Activated naive CD4-positive, alpha-beta T cell treated with anti-CD3 and anti-CD28 coated beads, Interleukin-2, amount 50 U/mL, for 24 hours (primary cell): ENCODE measurements around the gene KIF15.

Experiments
- H3K27ac Mint-ChIP-seq: one replicate; pipeline ENCODE4 v1.8.0; 2021; ENCODE audit warnings: mild to moderate bottlenecking, mixed read lengths
- H3K27me3 Mint-ChIP-seq: one replicate; pipeline ENCODE4 v1.8.0; 2021; ENCODE audit warnings: mixed read lengths
- H3K36me3 Mint-ChIP-seq: one replicate; pipeline ENCODE4 v1.8.0; 2021; ENCODE audit warnings: mixed read lengths
- H3K4me1 Mint-ChIP-seq: one replicate; pipeline ENCODE4 v1.8.0; 2021; ENCODE audit warnings: mixed read lengths
- H3K4me3 Mint-ChIP-seq: one replicate; pipeline ENCODE4 v1.8.0; 2021; ENCODE audit warnings: mild to moderate bottlenecking, mixed read lengths
- H3K9me3 Mint-ChIP-seq: one replicate; pipeline ENCODE4 v1.8.0; 2021; ENCODE audit warnings: mixed read lengths

KIF15 gene

DNA sequence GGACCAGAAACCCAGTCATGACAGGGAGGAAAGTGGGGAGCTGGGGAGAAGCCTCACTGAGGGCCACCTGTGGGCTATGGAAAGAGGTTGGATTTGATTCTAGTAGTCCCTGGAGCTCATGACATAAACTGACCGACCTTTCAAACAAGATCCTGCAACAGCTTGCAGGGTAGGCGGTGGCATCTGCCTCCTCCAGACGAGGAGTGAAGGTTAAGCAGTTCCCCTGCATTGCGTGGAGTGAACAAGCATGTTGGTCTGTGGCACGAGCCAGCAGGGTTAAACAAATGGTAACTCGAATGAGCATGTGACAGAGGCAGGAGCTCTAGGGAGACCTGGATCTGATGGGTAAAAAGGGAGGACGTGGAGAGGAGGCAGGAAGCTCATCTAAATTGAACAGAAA, 125.5 kb downstream of the KIF15 start:
- no peak overlapping the region for H3K4me3 Mint-ChIP-seq
- H3K27me3 Mint-ChIP-seq, result peaks cover 6% of the 10 kb centered on the region
- no peaks in the 10 kb centered on the region for H3K36me3 Mint-ChIP-seq
- no peaks in the 10 kb centered on the region for H3K9me3 Mint-ChIP-seq
- H3K4me1 Mint-ChIP-seq, result no peaks in the 10 kb centered on the region
- H3K27ac Mint-ChIP-seq, result no peak overlapping the region

DNA sequence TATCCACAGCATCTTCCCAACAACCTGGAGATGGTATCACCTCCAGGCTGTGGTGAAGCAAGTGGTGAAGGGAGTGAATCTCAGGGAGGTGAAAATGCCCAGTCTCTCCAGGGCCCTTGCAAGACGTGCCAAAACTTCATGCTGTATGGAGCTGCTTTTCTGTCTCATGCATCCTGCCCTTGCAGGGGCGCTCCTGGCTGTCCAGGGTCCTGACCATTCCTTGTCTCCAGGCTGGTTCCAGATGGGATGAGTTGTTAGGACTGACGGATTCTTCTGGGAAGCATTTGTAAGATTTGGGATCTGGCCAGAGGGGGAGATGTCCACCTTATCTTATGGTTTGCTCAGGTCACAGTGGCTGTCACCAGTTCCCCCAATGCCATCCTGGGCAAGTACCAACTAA, 128.7 kb downstream of the KIF15 start:
- no peak overlapping the region for H3K4me3 Mint-ChIP-seq
- no peaks in the 10 kb centered on the region for H3K4me1 Mint-ChIP-seq

DNA sequence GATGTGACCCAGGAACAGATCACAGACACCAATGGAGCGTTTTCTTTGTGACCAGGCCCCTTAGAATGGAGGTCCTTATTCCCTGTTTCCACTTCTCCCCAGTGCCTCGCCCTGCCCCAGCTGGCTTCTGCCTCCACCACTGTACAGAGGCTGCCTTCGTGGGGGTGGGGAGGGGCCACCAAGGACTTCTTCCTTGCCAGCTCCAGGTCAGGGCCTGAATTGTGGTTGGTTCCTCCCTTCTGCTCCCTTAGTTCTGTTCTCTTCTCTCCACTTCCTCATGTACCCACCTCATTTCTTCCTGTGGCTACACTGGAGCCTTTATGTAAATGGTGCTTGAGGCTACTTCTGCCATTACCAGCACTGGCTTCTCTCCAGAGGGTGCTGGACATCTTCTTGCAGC, 129.3 kb downstream of the KIF15 start:
- no peak overlapping the region for H3K27ac Mint-ChIP-seq
- no peaks in the 10 kb centered on the region for H3K36me3 Mint-ChIP-seq
- no peaks in the 10 kb centered on the region for H3K4me1 Mint-ChIP-seq
- peaks cover 2% of the 10 kb centered on the region for H3K27me3 Mint-ChIP-seq
- no peaks in the 10 kb centered on the region for H3K9me3 Mint-ChIP-seq
- H3K4me3 Mint-ChIP-seq, result no peak overlapping the region

More for the DNA sequence above, 128.7 kb downstream of the KIF15 start:
- Mint-ChIP-seq H3K36me3 (no peaks in the 10 kb centered on the region), H3K27ac (no peak overlapping the region), H3K27me3 (peaks cover 4% of the 10 kb centered on the region), H3K9me3 (no peaks in the 10 kb centered on the region)

- Mint-ChIP-seq H3K27me3 (peaks cover 2% of the 10 kb centered on the region), H3K36me3 (no peaks in the 10 kb centered on the region), H3K4me1 (no peaks in the 10 kb centered on the region), H3K9me3 (no peaks in the 10 kb centered on the region), H3K27ac (no peak overlapping the region), H3K4me3 (no peak overlapping the region)
Observed at GRCh38 chr3:44892689-44893088, 131.1 kb downstream of the KIF15 start.

GRCh38 chr3:44893097-44893496, 131.5 kb downstream of the KIF15 start:
- Mint-ChIP-seq H3K36me3 (no peaks in the 10 kb centered on the region), H3K4me3 (no peak overlapping the region), H3K27me3 (peaks cover 1% of the 10 kb centered on the region), H3K27ac (no peak overlapping the region), H3K9me3 (no peaks in the 10 kb centered on the region), H3K4me1 (no peaks in the 10 kb centered on the region)

DNA sequence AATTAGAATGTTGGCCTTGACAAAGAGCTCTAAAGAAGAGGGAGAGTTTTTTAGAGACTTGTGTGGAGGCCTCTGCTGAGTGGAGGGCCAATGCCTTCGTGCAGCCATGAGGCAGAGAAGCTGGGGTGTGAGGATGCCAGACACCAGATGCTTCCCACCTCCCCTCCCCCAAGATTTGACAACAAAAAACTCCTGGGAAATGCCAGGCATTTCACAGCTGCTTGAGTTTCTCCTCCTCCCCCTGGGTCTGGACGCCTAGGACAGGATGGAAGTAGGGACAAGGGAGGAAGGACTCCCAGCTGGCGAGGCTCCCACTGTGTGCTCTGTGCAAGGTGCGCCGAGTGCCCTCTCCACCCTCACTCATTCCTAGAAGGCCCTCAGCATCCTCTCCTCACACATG, 132.9 kb downstream of the KIF15 start:
- H3K27ac Mint-ChIP-seq, result no peak overlapping the region
- no peaks in the 10 kb centered on the region for H3K9me3 Mint-ChIP-seq
- H3K4me1 Mint-ChIP-seq, result no peaks in the 10 kb centered on the region
- H3K36me3 Mint-ChIP-seq, result no peaks in the 10 kb centered on the region
- H3K4me3 Mint-ChIP-seq, result no peak overlapping the region
- H3K27me3 Mint-ChIP-seq, result no peaks in the 10 kb centered on the region

DNA sequence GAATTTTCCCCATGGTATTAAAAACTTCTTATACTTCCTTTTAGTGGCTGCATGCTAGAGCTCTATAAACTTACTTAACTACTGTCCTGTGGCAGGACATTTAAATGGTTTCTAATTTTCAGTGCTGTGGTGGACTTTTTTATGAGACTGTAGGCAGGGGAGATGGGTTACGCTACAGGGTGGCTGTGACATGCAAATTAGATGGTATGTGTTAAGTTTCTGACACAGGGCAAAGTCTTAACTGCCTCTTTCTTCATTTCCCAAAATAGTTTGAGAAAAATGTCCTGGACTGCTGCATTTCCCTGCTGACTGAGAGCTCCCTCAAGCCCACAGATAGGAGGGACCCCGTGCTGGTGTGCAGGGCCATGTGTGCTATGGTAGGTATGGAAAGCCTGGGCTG, 134.8 kb downstream of the KIF15 start:
- Mint-ChIP-seq H3K9me3 (no peaks in the 10 kb centered on the region), H3K27ac (no peak overlapping the region), H3K27me3 (peaks cover 6% of the 10 kb centered on the region), H3K4me1 (no peaks in the 10 kb centered on the region), H3K4me3 (no peak overlapping the region), H3K36me3 (no peaks in the 10 kb centered on the region)

- no peaks in the 10 kb centered on the region for H3K36me3 Mint-ChIP-seq
- H3K27me3 Mint-ChIP-seq, result peaks cover 6% of the 10 kb centered on the region
- H3K9me3 Mint-ChIP-seq, result no peaks in the 10 kb centered on the region
- no peak overlapping the region for H3K4me3 Mint-ChIP-seq
- H3K27ac Mint-ChIP-seq, result no peak overlapping the region
- no peaks in the 10 kb centered on the region for H3K4me1 Mint-ChIP-seq
Observed at GRCh38 chr3:44899683-44900367, 138.2 kb downstream of the KIF15 start.

DNA sequence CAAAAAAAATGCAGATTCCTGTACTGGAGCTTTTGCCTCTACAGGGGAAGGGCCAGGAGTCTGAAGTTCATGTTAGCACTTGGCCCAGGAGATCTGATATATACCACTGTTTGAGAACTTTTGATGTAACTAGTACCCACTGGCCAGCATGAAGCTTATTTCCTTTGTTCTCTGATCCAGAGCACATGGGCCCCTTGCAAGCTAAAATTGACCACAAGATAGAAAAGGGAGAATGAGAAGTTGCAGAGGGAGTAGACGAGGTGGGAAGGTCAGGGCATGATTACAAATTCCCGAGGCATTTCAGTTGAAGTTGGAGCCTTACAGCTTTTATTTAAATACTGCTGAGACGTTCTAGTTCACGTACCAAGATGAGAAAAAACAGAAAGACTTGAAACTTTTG, 141.0 kb downstream of the KIF15 start:
- no peaks in the 10 kb centered on the region for H3K4me1 Mint-ChIP-seq
- H3K36me3 Mint-ChIP-seq, result no peaks in the 10 kb centered on the region
- H3K27me3 Mint-ChIP-seq, result peaks cover 7% of the 10 kb centered on the region
- H3K4me3 Mint-ChIP-seq, result no peak overlapping the region
- H3K27ac Mint-ChIP-seq, result no peak overlapping the region
- no peaks in the 10 kb centered on the region for H3K9me3 Mint-ChIP-seq
